ENCODE results near the gene KRTAP10-3.
"Not testable (repeated sequence)": the region's sequence is repeated elsewhere in the genome, so short reads cannot be mapped to it uniquely, and the experiment has no call there.

KRTAP10-3 gene

GRCh38 chr21:44558695-44559094 lies at the start of gene KRTAP10-3:
TSS of gene KRTAP10-3 (minus strand) at chr21:44558795. CDS start at chr21:44558715, 80 bp downstream.
- DNase-seq: no peak

GRCh38 chr21:44606495-44606894 lies 47.9 kb upstream of the KRTAP10-3 start:
- DNase-seq: no peak

- no peak for DNase-seq
These were observed 45.3 kb upstream of the KRTAP10-3 start for GRCh38 chr21:44603911-44604310.

- no peak for DNase-seq
These were observed 44.7 kb upstream of the KRTAP10-3 start for GRCh38 chr21:44603109-44603875.

GRCh38 chr21:44602463-44602850 lies 43.9 kb upstream of the KRTAP10-3 start:
- DNase-seq: no peak

GRCh38 chr21:44601596-44602462 lies 43.2 kb upstream of the KRTAP10-3 start:
- no peak for DNase-seq

GRCh38 chr21:44601091-44601490 lies 42.5 kb upstream of the KRTAP10-3 start:
- DNase-seq: peak; percentile 29 to 47

- DNase-seq: not testable (repeated sequence)
These were observed 41.8 kb upstream of the KRTAP10-3 start, which contains the start of gene KRTAP10-7 for GRCh38 chr21:44600118-44600978. TSS of gene KRTAP10-7 (plus strand) at chr21:44600597. CDS start at chr21:44600622, 25 bp downstream.

- DNase-seq: no peak
These were observed 40.9 kb upstream of the KRTAP10-3 start for GRCh38 chr21:44599264-44600029.

- no peak for DNase-seq
These were observed 39.5 kb upstream of the KRTAP10-3 start for GRCh38 chr21:44598061-44598460.

GRCh38 chr21:44596068-44596725 lies 37.6 kb upstream of the KRTAP10-3 start:
- DNase-seq: no peak

GRCh38 chr21:44595524-44595923 lies 36.9 kb upstream of the KRTAP10-3 start:
- no peak for DNase-seq

- no peak for DNase-seq
These were observed 35.9 kb upstream of the KRTAP10-3 start for GRCh38 chr21:44594406-44594916.

- no peak for DNase-seq
These were observed 35.2 kb upstream of the KRTAP10-3 start for GRCh38 chr21:44593598-44594405.

GRCh38 chr21:44592446-44593311 lies 34.1 kb upstream of the KRTAP10-3 start, which contains the start of gene KRTAP10-6:
TSS of gene KRTAP10-6 (minus strand) at chr21:44592505. CDS start at chr21:44592484, 21 bp downstream.
- DNase-seq: no peak

- DNase-seq: not testable (repeated sequence)
These were observed 33.2 kb upstream of the KRTAP10-3 start for GRCh38 chr21:44591801-44592130.

GRCh38 chr21:44590897-44591800 lies 32.6 kb upstream of the KRTAP10-3 start:
- peak in 1 of 2 experiments; percentile 42 for DNase-seq

- DNase-seq: no peak
These were observed 31.7 kb upstream of the KRTAP10-3 start for GRCh38 chr21:44590311-44590721.

All from SHP77 (cell line).